K562 (cell line): ENCODE data around the gene HOMEZ. TPM values are rescaled to one million over a fixed set of nuclear protein-coding genes. Genes with fewer than 3 reads are reported as not detected.

Source experiments
- ETV1 ChIP-seq: fragments of 450-650 bp; conservative IDR thresholded peaks from 2 replicates; pipeline ENCODE4 v1.6.1; 2016; ENCODE audit warnings: missing genetic modification characterization, control low read depth, low read depth, missing compliant biosample characterization
- HCFC1 ChIP-seq: IDR thresholded peaks from 2 replicates; pipeline ENCODE4 v1.6.1; 2012; ENCODE audit warnings: low read depth, low read length, improper control_type of control experiment
- HOXB6 ChIP-seq: fragments of 250-450 bp; sonication (Bioruptor Pico); IDR thresholded peaks from 2 replicates; pipeline ENCODE4 v1.5.1; 2022; ENCODE audit warnings: mild to moderate bottlenecking, borderline replicate concordance
- KLF13 ChIP-seq: fragments of 450-650 bp; IDR thresholded peaks from 2 replicates; pipeline ENCODE4 v1.6.1; 2016; ENCODE audit warnings: missing genetic modification characterization, low read depth, mild to moderate bottlenecking, missing compliant biosample characterization, moderate library complexity, borderline replicate concordance
- NCOA2 ChIP-seq, 2 experiments: fragments of 450-650 bp; IDR thresholded peaks; 2 replicates each; pipeline ENCODE4 v1.6.1; 2018; ENCODE audit warnings: mild to moderate bottlenecking in 2 of 2, moderate library complexity in 1 of 2; ENCODE audit not compliant: partially characterized antibody in 2 of 2
- POLR2AphosphoS5 ChIP-seq: IDR thresholded peaks from 2 replicates; pipeline ENCODE4 v1.6.1; 2011; ENCODE audit warnings: mild to moderate bottlenecking, low read depth, low read length, moderate library complexity; ENCODE audit not compliant: control insufficient read depth, insufficient read depth
- POLR2H ChIP-seq: IDR thresholded peaks from 2 replicates; pipeline ENCODE4 v1.6.1; 2016; ENCODE audit warnings: missing genetic modification characterization, low read depth, mild to moderate bottlenecking, control low read depth, missing compliant biosample characterization, moderate library complexity
- POLR3G ChIP-seq: IDR thresholded peaks from 2 replicates; pipeline ENCODE4 v1.6.1; 2011; ENCODE audit not compliant: insufficient read length, insufficient replicate concordance; ENCODE audit errors: extremely low read depth
- PRPF4 ChIP-seq: fragments of 200-400 bp; formaldehyde crosslinking; IDR thresholded peaks from one replicate; pipeline ENCODE4 v1.6.1; 2017; ENCODE audit warnings: low read length, low read depth, mild to moderate bottlenecking; ENCODE audit not compliant: insufficient read depth, poor library complexity, severe bottlenecking
- PURB ChIP-seq: sonication (generic); formaldehyde crosslinking; IDR thresholded peaks from 2 replicates; pipeline ENCODE4 v1.9.0; 2021; ENCODE audit warnings: low read depth, mild to moderate bottlenecking, missing genetic modification reagents
- RFX5 ChIP-seq: IDR thresholded peaks from 2 replicates; pipeline ENCODE4 v1.6.1; 2011; ENCODE audit warnings: low read depth, mild to moderate bottlenecking, improper control_type of control experiment, low read length
- TCFL5 ChIP-seq: fragments of 250-450 bp; sonication (Bioruptor Pico); conservative IDR thresholded peaks from 2 replicates; pipeline ENCODE4 v1.6.1; 2021; ENCODE audit warnings: mild to moderate bottlenecking, moderate library complexity, matching md5 sums
- ZBTB1 ChIP-seq: sonication (generic); formaldehyde crosslinking; IDR thresholded peaks from 2 replicates; pipeline ENCODE4 v1.8.1; 2023; ENCODE audit warnings: missing genetic modification reagents, low read depth, mild to moderate bottlenecking, borderline replicate concordance
- polyA plus RNA-seq, 8 experiments: library from polyadenylated mRNA; depleted of rRNA in 4 of 8; stranded (reverse) in 5 of 8; unstranded in 3 of 8; fragments of >200 nt; fragmentation: Nextera tagmentation in 2 of 8; fragmentation: Illumina TruSeq in 1 of 8; extraction: Ambion mirVana in 2 of 8; extraction: Trizol in 1 of 8; gene quantifications; 2 replicates each; pipeline versions ENCODE4 v1.2.1 to v1.2.3, GENCODE V29; 2011 to 2014; ENCODE audit warnings: inconsistent platforms in 1 of 8, missing spikeins in 1 of 8
- total RNA-seq, 7 experiments: library from RNA; depleted of rRNA in 6 of 7; stranded (reverse); fragments of >200 nt in 6 of 7; fragmentation: Illumina TruSeq in 2 of 7; extraction: Trizol in 2 of 7; gene quantifications; 2 replicates each; pipeline versions ENCODE4 v1.2.1 to v1.2.3, GENCODE V29; 2011 to 2021; ENCODE audit warnings: low replicate concordance in 1 of 7
- TF ChIP-seq, protein P1 (sequence below): fragments of 200-400 bp; formaldehyde crosslinking; IDR thresholded peaks from 2 replicates; pipeline ENCODE4 v1.6.1; 2017; ENCODE audit warnings: mild to moderate bottlenecking, low read depth, low read length, moderate library complexity
- TF ChIP-seq, protein P2 (sequence below): fragments of 250-450 bp; sonication (Bioruptor Pico); IDR thresholded peaks from 2 replicates; pipeline ENCODE4 v1.8.0; 2022; ENCODE audit warnings: moderate library complexity, mild to moderate bottlenecking, inconsistent platforms
- TF ChIP-seq, protein P3 (sequence below): fragments of 450-650 bp; IDR thresholded peaks from 2 replicates; pipeline ENCODE4 v1.6.1; 2017; ENCODE audit warnings: mild to moderate bottlenecking, moderate library complexity
- TF ChIP-seq, protein P4 (sequence below), 2 experiments: fragments of 450-650 bp in 1 of 2; IDR thresholded peaks; 2 replicates each; pipeline ENCODE4 v1.6.1; 2011 to 2017; ENCODE audit warnings: low read depth in 2 of 2, antibody characterized with exemption in 1 of 2, borderline replicate concordance in 1 of 2, low read length in 1 of 2, mild to moderate bottlenecking in 1 of 2, mixed read lengths in 1 of 2; ENCODE audit not compliant: control insufficient read depth in 1 of 2

HOMEZ gene
- total and polyA plus RNA-seq, 9 of the 15 experiments (the other 6 are each of a cell fraction or from before 2014, with no cell fraction given): 3.0 to 30.2 (median 16.9) TPM

DNA sequence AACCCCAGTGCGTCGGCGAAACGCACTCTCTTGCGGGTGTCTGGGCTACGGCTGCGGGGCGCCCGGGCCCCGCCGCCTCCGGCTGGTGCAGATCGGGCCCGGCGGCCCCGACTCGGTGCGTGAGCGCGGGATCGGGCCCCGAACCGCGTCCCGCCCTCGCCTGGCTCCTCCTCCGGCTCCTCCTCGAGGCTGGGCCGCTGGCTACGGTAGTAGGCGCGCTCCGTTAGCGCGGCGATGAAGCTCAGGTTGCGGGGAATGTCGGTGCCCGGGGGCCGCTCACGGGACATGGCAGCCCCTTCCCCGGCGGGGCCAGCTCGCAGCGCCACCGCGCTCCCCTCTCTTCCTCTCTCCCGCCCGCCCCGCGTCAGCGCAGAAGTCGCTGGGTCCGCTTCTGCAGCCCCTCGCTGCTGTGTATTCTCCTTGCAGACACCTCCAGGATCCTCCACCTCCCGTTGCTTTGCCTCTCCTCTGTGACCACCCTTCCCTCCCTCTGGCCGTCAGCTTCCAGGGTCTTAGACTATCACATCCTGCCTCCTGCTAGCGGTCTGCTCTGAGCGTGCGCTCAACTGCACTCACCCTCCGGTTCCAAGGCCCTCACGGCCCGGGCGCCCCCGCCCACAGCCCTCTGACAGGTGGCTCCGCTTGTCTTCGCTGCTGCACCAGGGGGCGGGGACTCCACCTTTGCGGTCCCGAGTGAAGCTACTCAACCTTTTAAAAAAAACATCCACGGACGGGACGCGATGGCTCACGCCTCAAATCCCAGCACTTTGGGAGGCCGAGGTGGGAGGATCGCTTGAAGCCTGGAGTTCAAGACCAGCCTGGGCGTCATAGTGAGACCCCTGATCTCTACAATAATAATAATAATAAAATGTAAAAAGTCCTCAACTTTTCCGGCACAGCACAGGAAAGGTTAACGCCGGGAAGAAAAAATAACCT, 16.6 kb upstream of the HOMEZ start, which contains the start of gene PPP1R3E (continued):
- TF ChIP-seq ZBTB1 (CRISPR knock-in tag) (peak; percentile 89; the same call in 1 of the 2 replicates), ETV1 (tag) (no peak), HOXB6 (CRISPR knock-in tag) (no peak), PURB (no peak), RFX5 (no peak), POLR2H (tag) (no peak), KLF13 (no peak), TCFL5 (CRISPR knock-in tag) (no peak), NCOA2 (IDR thresholded peaks at IDR 0.05; ENCODE audit: partially characterized antibody in 2 of 2) (no peak), PRPF4 (no peak), POLR2AphosphoS5 (no peak), POLR3G (no peak), HCFC1 (no peak)
- TF ChIP-seq, protein P1, sequence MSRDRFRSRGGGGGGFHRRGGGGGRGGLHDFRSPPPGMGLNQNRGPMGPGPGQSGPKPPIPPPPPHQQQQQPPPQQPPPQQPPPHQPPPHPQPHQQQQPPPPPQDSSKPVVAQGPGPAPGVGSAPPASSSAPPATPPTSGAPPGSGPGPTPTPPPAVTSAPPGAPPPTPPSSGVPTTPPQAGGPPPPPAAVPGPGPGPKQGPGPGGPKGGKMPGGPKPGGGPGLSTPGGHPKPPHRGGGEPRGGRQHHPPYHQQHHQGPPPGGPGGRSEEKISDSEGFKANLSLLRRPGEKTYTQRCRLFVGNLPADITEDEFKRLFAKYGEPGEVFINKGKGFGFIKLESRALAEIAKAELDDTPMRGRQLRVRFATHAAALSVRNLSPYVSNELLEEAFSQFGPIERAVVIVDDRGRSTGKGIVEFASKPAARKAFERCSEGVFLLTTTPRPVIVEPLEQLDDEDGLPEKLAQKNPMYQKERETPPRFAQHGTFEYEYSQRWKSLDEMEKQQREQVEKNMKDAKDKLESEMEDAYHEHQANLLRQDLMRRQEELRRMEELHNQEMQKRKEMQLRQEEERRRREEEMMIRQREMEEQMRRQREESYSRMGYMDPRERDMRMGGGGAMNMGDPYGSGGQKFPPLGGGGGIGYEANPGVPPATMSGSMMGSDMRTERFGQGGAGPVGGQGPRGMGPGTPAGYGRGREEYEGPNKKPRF: no peak
- TF ChIP-seq, protein P2, sequence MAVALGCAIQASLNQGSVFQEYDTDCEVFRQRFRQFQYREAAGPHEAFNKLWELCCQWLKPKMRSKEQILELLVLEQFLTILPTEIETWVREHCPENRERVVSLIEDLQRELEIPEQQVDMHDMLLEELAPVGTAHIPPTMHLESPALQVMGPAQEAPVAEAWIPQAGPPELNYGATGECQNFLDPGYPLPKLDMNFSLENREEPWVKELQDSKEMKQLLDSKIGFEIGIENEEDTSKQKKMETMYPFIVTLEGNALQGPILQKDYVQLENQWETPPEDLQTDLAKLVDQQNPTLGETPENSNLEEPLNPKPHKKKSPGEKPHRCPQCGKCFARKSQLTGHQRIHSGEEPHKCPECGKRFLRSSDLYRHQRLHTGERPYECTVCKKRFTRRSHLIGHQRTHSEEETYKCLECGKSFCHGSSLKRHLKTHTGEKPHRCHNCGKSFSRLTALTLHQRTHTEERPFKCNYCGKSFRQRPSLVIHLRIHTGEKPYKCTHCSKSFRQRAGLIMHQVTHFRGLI (CRISPR knock-in tag): no peak
- TF ChIP-seq, protein P3, sequence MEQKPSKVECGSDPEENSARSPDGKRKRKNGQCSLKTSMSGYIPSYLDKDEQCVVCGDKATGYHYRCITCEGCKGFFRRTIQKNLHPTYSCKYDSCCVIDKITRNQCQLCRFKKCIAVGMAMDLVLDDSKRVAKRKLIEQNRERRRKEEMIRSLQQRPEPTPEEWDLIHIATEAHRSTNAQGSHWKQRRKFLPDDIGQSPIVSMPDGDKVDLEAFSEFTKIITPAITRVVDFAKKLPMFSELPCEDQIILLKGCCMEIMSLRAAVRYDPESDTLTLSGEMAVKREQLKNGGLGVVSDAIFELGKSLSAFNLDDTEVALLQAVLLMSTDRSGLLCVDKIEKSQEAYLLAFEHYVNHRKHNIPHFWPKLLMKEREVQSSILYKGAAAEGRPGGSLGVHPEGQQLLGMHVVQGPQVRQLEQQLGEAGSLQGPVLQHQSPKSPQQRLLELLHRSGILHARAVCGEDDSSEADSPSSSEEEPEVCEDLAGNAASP: no peak
- TF ChIP-seq, protein P4, sequence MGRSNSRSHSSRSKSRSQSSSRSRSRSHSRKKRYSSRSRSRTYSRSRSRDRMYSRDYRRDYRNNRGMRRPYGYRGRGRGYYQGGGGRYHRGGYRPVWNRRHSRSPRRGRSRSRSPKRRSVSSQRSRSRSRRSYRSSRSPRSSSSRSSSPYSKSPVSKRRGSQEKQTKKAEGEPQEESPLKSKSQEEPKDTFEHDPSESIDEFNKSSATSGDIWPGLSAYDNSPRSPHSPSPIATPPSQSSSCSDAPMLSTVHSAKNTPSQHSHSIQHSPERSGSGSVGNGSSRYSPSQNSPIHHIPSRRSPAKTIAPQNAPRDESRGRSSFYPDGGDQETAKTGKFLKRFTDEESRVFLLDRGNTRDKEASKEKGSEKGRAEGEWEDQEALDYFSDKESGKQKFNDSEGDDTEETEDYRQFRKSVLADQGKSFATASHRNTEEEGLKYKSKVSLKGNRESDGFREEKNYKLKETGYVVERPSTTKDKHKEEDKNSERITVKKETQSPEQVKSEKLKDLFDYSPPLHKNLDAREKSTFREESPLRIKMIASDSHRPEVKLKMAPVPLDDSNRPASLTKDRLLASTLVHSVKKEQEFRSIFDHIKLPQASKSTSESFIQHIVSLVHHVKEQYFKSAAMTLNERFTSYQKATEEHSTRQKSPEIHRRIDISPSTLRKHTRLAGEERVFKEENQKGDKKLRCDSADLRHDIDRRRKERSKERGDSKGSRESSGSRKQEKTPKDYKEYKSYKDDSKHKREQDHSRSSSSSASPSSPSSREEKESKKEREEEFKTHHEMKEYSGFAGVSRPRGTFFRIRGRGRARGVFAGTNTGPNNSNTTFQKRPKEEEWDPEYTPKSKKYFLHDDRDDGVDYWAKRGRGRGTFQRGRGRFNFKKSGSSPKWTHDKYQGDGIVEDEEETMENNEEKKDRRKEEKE (IDR thresholded peaks at IDR 0.05; ENCODE audit: borderline replicate concordance in 1 of 2, control insufficient read depth in 1 of 2, low read depth in 2 of 2, low read length in 1 of 2): no peak
